HCT116 (cell line): ENCODE data around the gene ZFAND6. TPM values are rescaled to one million over a fixed set of nuclear protein-coding genes. Genes with fewer than 3 reads are reported as not detected.

ENCODE experiments used
- ATAC-seq: fragments of 200-7000 bp; cut with Tn5 transposase; 2 replicates; pipeline ENCODE4 v1.9.1; 2020; ENCODE audit warnings: mild to moderate bottlenecking, moderate library complexity
- BruUV-seq: library from RNA; stranded (reverse); fragments of 400-500 nt; replicated peaks from 2 replicates; lab custom pipeline; 2021; lab: Mats Ljungman, UMichigan
- CTCF ChIA-PET: fragments of 300-600 bp; sonication (Branson Sonifier 250); formaldehyde crosslinking; loops from one replicate; lab custom pipeline; 2021; ENCODE audit warnings: antibody characterized with exemption; lab: Charles Lee
- POLR2A ChIA-PET: fragments of 300-600, 350-600 bp; sonication (Branson Sonifier 250); formaldehyde crosslinking; loops from one replicate; lab custom pipeline; 2021; ENCODE audit warnings: antibody characterized with exemption; lab: Charles Lee
- RAD21 ChIA-PET, 2 experiments: fragments of 300-600 bp; sonication (Branson Sonifier 250); formaldehyde crosslinking; loops; one replicate each; lab custom pipeline; 2023; ENCODE audit warnings: low total read pairs in 2 of 2; ENCODE audit not compliant: uncharacterized antibody in 2 of 2, unreplicated experiment in 2 of 2, low non-redundant PET in 1 of 2; lab: Charles Lee
- DNase-seq: peaks from one replicate; pipeline ENCODE4 v3.0.0-alpha.2; 2010; ENCODE audit warnings: low read depth, low spot score
- H2AFZ ChIP-seq: fragments of 200-600 bp; shearing (Covaris generic), sonication (generic); 2 replicates; pipeline ENCODE4 v1.6.1; 2017; ENCODE audit warnings: low read depth, mixed run types, mixed read lengths, antibody characterized with exemption, low read length; ENCODE audit not compliant: poor library complexity, severe bottlenecking
- H3K27ac ChIP-seq: 2 replicates; pipeline ENCODE4 v1.5.1; 2012; ENCODE audit warnings: low read depth, low read length
- H3K27me3 ChIP-seq: fragments of 200-600 bp; sonication (generic); 2 replicates; pipeline ENCODE4 v1.6.1; 2016; ENCODE audit warnings: mixed run types, low read length, mixed read lengths; ENCODE audit not compliant: insufficient read depth
- H3K36me3 ChIP-seq, 2 experiments: fragments of 200-500 bp in 1 of 2; fragments of 200-600 bp in 1 of 2; sonication (Bioruptor generic) in 1 of 2; sonication (generic) in 1 of 2; 2 replicates each; pipeline versions ENCODE4 v1.5.1 to v1.6.1; 2014 to 2016; ENCODE audit warnings: low read length in 2 of 2, inconsistent platforms in 1 of 2, mixed read lengths in 1 of 2, mixed run types in 1 of 2; ENCODE audit not compliant: insufficient read depth in 2 of 2, control insufficient read depth in 1 of 2
- H3K4me1 ChIP-seq, 2 experiments: fragments of 200-600 bp in 1 of 2; sonication (generic) in 1 of 2; 2 replicates each; pipeline versions ENCODE4 v1.5.1 to v1.6.1; 2012 to 2017; ENCODE audit warnings: low read length in 2 of 2, inconsistent platforms in 1 of 2, mild to moderate bottlenecking in 1 of 2, mixed read lengths in 1 of 2, mixed run types in 1 of 2, moderate library complexity in 1 of 2; ENCODE audit not compliant: insufficient read depth in 2 of 2, control insufficient read depth in 1 of 2
- H3K4me2 ChIP-seq: fragments of 200-600 bp; sonication (generic); 2 replicates; pipeline ENCODE4 v1.6.1; 2017; ENCODE audit warnings: mixed run types, low read length, mixed read lengths
- H3K4me3 ChIP-seq, 2 experiments: fragments of 200-600 bp in 1 of 2; sonication (generic) in 1 of 2; replicated peaks in 1 of 2; 2 replicates each; pipeline ENCODE4 v1.5.1; 2011 to 2016; ENCODE audit warnings: low read length in 2 of 2, control low read depth in 1 of 2, low read depth in 1 of 2, mild to moderate bottlenecking in 1 of 2, mixed read lengths in 1 of 2, mixed run types in 1 of 2
- H3K79me2 ChIP-seq: fragments of 200-600 bp; sonication (generic); 2 replicates; pipeline ENCODE4 v1.6.1; 2017; ENCODE audit warnings: mild to moderate bottlenecking, mixed run types, low read length, moderate library complexity, mixed read lengths; ENCODE audit not compliant: insufficient read depth
- H3K9ac ChIP-seq: fragments of 200-600 bp; sonication (generic); 2 replicates; pipeline ENCODE4 v1.6.1; 2016; ENCODE audit warnings: low read length, mixed read lengths
- H3K9me2 ChIP-seq: fragments of 200-600 bp; sonication (generic), shearing (Covaris generic); 2 replicates; pipeline ENCODE4 v1.6.1; 2017; ENCODE audit warnings: mixed run types, mild to moderate bottlenecking, moderate library complexity; ENCODE audit not compliant: insufficient read depth
- H3K9me3 ChIP-seq, 2 experiments: fragments of 200-500 bp in 1 of 2; fragments of 200-600 bp in 1 of 2; sonication (Bioruptor generic) in 1 of 2; sonication (generic) in 1 of 2; 2 replicates each; pipeline ENCODE4 v1.6.1; 2014 to 2017; ENCODE audit warnings: low read length in 2 of 2, mixed read lengths in 2 of 2, inconsistent platforms in 1 of 2, low read depth in 1 of 2, mild to moderate bottlenecking in 1 of 2, mixed run types in 1 of 2, moderate library complexity in 1 of 2; ENCODE audit not compliant: control insufficient read depth in 1 of 2, insufficient read depth in 1 of 2
- H4K20me1 ChIP-seq: fragments of 200-600 bp; sonication (generic), shearing (Covaris generic); 2 replicates; pipeline ENCODE4 v1.6.1; 2017; ENCODE audit warnings: mixed run types, mild to moderate bottlenecking, moderate library complexity; ENCODE audit not compliant: insufficient read depth
- ELF1 ChIP-seq: IDR thresholded peaks from 2 replicates; pipeline ENCODE4 v1.6.1; 2012; ENCODE audit warnings: low read depth, borderline replicate concordance
- EZH2phosphoT487 ChIP-seq: fragments of 200-600 bp; IDR thresholded peaks from 2 replicates; pipeline ENCODE4 v1.6.1; 2018; ENCODE audit warnings: antibody characterized with exemption, borderline replicate concordance
- FOSL1 ChIP-seq: IDR thresholded peaks from 2 replicates; pipeline ENCODE4 v1.6.1; 2012; ENCODE audit warnings: low read depth
- JUND ChIP-seq: IDR thresholded peaks from 2 replicates; pipeline ENCODE4 v1.6.1; 2012
- POLR2A ChIP-seq: IDR thresholded peaks from 2 replicates; pipeline ENCODE4 v1.7.0; 2011; ENCODE audit warnings: borderline replicate concordance; ENCODE audit not compliant: insufficient read depth, insufficient read length; ENCODE audit errors: extremely low read depth
- RAD21 ChIP-seq: IDR thresholded peaks from 2 replicates; pipeline ENCODE4 v1.6.1; 2012; ENCODE audit warnings: low read depth, mild to moderate bottlenecking
- SIN3A ChIP-seq: IDR thresholded peaks from 2 replicates; pipeline ENCODE4 v1.6.1; 2012; ENCODE audit warnings: low read depth
- SP1 ChIP-seq: IDR thresholded peaks from 2 replicates; pipeline ENCODE4 v1.6.1; 2012; ENCODE audit warnings: low read depth
- TCF7L2 ChIP-seq: IDR thresholded peaks from 2 replicates; pipeline ENCODE4 v1.7.0; 2011; ENCODE audit warnings: borderline replicate concordance, inconsistent platforms; ENCODE audit not compliant: insufficient read depth, insufficient read length; ENCODE audit errors: extremely low read depth
- ZFX ChIP-seq: fragments of 450-650 bp; IDR thresholded peaks from 2 replicates; pipeline ENCODE4 v1.6.1; 2017
- intact Hi-C: fragments of 100-400 bp; cut with micrococcal nuclease; formaldehyde crosslinking; loops from 2 replicates; pipeline ENCODE4 v1.10.0; 2022
- total RNA-seq: library from RNA; stranded (reverse); gene quantifications from one replicate; pipeline ENCODE4 v1.2.1, GENCODE V29; 2021; ENCODE audit not compliant: unreplicated experiment
- TF ChIP-seq, protein P1 (sequence below): IDR thresholded peaks from 2 replicates; pipeline ENCODE4 v1.6.1; 2012
- TF ChIP-seq, protein P2 (sequence below): IDR thresholded peaks from 2 replicates; pipeline ENCODE4 v1.6.1; 2011; ENCODE audit warnings: mild to moderate bottlenecking, low read length, moderate library complexity; ENCODE audit not compliant: insufficient replicate concordance; ENCODE audit errors: extremely low read depth

The ZFAND6 gene
- total RNA-seq, 1 experiment from 2014 or later = 51.3 TPM

DNA sequence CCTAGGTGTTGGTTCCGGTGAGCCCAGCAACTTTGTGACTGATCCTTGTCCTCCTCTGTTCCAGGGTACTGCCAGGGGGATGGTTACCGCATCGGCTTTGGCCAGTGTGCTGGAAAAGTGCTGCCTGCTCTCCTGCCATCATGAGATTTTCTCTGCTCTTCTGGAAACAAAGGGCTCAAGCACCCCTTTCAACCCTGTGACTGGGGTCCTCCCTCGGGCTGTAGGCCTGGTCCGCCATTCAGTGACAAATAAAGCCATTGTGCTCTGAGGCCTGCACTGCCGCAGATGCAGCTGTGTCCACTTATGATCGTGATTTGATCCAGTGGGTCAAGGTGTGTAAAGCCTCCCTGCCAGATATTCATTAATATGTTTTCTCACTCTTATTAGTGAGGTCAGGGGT is 126.6 kb downstream of the ZFAND6 start:
- ATAC-seq (no peak), DNase-seq (no peak)
- H3K4me3 ChIP-seq = no peak overlapping the region
- H3K4me2 ChIP-seq = no peak overlapping the region
- TF ChIP-seq FOSL1 = no peak
- no peak for TF ChIP-seq POLR2A
- TF ChIP-seq, protein P1, sequence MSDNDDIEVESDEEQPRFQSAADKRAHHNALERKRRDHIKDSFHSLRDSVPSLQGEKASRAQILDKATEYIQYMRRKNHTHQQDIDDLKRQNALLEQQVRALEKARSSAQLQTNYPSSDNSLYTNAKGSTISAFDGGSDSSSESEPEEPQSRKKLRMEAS = no peak
- no peak for TF ChIP-seq RAD21
- no peak for TF ChIP-seq EZH2phosphoT487
- no peak for TF ChIP-seq JUND
- TF ChIP-seq SP1 = no peak
- TF ChIP-seq TCF7L2 = no peak
- TF ChIP-seq, protein P2, sequence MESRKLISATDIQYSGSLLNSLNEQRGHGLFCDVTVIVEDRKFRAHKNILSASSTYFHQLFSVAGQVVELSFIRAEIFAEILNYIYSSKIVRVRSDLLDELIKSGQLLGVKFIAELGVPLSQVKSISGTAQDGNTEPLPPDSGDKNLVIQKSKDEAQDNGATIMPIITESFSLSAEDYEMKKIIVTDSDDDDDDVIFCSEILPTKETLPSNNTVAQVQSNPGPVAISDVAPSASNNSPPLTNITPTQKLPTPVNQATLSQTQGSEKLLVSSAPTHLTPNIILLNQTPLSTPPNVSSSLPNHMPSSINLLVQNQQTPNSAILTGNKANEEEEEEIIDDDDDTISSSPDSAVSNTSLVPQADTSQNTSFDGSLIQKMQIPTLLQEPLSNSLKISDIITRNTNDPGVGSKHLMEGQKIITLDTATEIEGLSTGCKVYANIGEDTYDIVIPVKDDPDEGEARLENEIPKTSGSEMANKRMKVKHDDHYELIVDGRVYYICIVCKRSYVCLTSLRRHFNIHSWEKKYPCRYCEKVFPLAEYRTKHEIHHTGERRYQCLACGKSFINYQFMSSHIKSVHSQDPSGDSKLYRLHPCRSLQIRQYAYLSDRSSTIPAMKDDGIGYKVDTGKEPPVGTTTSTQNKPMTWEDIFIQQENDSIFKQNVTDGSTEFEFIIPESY = no peak
- TF ChIP-seq ZFX = no peak
- no peak for TF ChIP-seq ELF1
- TF ChIP-seq SIN3A = no peak
- no peaks in the 10 kb centered on the region for H3K79me2 ChIP-seq
- BruUV-seq = no TSS peak
- ChIA-PET POLR2A (no interaction called here), CTCF (no interaction called here), RAD21 (no interaction called here)
- H3K27ac ChIP-seq = no peak overlapping the region
- no peaks in the 10 kb centered on the region for H3K9me2 ChIP-seq
- no peak overlapping the region for H2AFZ ChIP-seq
- H3K36me3 ChIP-seq = peaks cover 0 to 2% of the 10 kb centered on the region in 2 experiments; a peak in 1 of 4 replicates
- H3K9ac ChIP-seq = no peak overlapping the region
- intact Hi-C loops = no loop called here
- H3K4me1 ChIP-seq = 0 out of 4 replicates have a peak, but pooled peaks cover 0 to 6% of the 10 kb centered on the region in 2 experiments
- H3K9me3 ChIP-seq = no peaks in the 10 kb centered on the region
- no peaks in the 10 kb centered on the region for H4K20me1 ChIP-seq
- no peaks in the 10 kb centered on the region for H3K27me3 ChIP-seq
